MM.1S (cell line): ENCODE measurements around the gene TIMP1.

Experiments
- DNase-seq: peaks from one replicate; pipeline ENCODE4 v3.0.0-alpha.2; 2015
- H2AFZ ChIP-seq: fragments of 300-600 bp; sonication (generic); 2 replicates; pipeline ENCODE4 v1.6.0; 2016; ENCODE audit warnings: antibody characterized with exemption, low read length
- H3F3A ChIP-seq: fragments of 300-600 bp; sonication (generic); 2 replicates; pipeline ENCODE4 v1.6.1; 2016; ENCODE audit warnings: mild to moderate bottlenecking, antibody characterized with exemption, low read length, moderate library complexity, mixed read lengths; ENCODE audit not compliant: insufficient read depth
- H3K27ac ChIP-seq: fragments of 300-600 bp; sonication (generic); 2 replicates; pipeline ENCODE4 v1.5.1; 2016; ENCODE audit warnings: mild to moderate bottlenecking, low read length
- H3K27me3 ChIP-seq: fragments of 300-600 bp; sonication (generic); replicated peaks from 2 replicates; pipeline ENCODE4 v1.6.0; 2016; ENCODE audit warnings: low read length; ENCODE audit not compliant: insufficient read depth
- H3K36me3 ChIP-seq: fragments of 300-600 bp; sonication (generic); replicated peaks from 2 replicates; pipeline ENCODE4 v1.6.1; 2016; ENCODE audit warnings: mild to moderate bottlenecking, low read length, mixed read lengths; ENCODE audit not compliant: insufficient read depth
- H3K4me1 ChIP-seq: fragments of 300-600 bp; sonication (generic); 2 replicates; pipeline ENCODE4 v1.6.1; 2016; ENCODE audit warnings: low read length, mixed read lengths
- H3K4me2 ChIP-seq: fragments of 300-600 bp; sonication (generic); 2 replicates; pipeline ENCODE4 v1.6.0; 2016; ENCODE audit warnings: low read depth, low read length
- H3K4me3 ChIP-seq: fragments of 300-600 bp; sonication (generic); 2 replicates; pipeline ENCODE4 v1.5.1; 2016; ENCODE audit warnings: low read length, mixed read lengths
- H3K79me2 ChIP-seq: fragments of 300-600 bp; sonication (generic); 2 replicates; pipeline ENCODE4 v1.6.1; 2016; ENCODE audit warnings: mixed run types, low read length, mixed read lengths
- H3K9ac ChIP-seq: fragments of 300-600 bp; sonication (generic); 2 replicates; pipeline ENCODE4 v1.6.1; 2016; ENCODE audit warnings: low read length, mixed read lengths
- H3K9me2 ChIP-seq: fragments of 300-600 bp; sonication (generic); replicated peaks from 2 replicates; pipeline ENCODE4 v1.6.1; 2016; ENCODE audit warnings: mild to moderate bottlenecking, low read length, mixed read lengths; ENCODE audit not compliant: insufficient read depth
- H3K9me3 ChIP-seq: fragments of 300-600 bp; sonication (generic); replicated peaks from 2 replicates; pipeline ENCODE4 v1.6.1; 2016; ENCODE audit warnings: mild to moderate bottlenecking, low read length, mixed read lengths; ENCODE audit not compliant: insufficient read depth
- H4K20me1 ChIP-seq: fragments of 300-600 bp; sonication (generic); 2 replicates; pipeline ENCODE4 v1.6.1; 2016; ENCODE audit warnings: mild to moderate bottlenecking, low read length, moderate library complexity, mixed read lengths; ENCODE audit not compliant: insufficient read depth
- EZH2 ChIP-seq: fragments of 300-600 bp; sonication (generic); optimal IDR thresholded peaks from 2 replicates; pipeline ENCODE3; 2017; ENCODE audit warnings: low read depth, mild to moderate bottlenecking, antibody characterized with exemption, low read length, mixed read lengths
- EZH2phosphoT487 ChIP-seq: fragments of 300-600 bp; sonication (generic); IDR thresholded peaks from 2 replicates; pipeline ENCODE4 v1.6.1; 2018; ENCODE audit warnings: antibody characterized with exemption, low read length
- TF ChIP-seq, protein P1 (sequence below): fragments of 300-600 bp; sonication (generic); IDR thresholded peaks from 2 replicates; pipeline ENCODE4 v1.5.1; 2016; ENCODE audit warnings: antibody characterized with exemption, low read length, mixed read lengths

The TIMP1 gene

GRCh38 chrX:47620303-47620685 is 38.1 kb downstream of the TIMP1 start:
- no peaks in the 10 kb centered on the region for H3K9me3 ChIP-seq
- H3K4me1 ChIP-seq = no peaks in the 10 kb centered on the region
- no peaks in the 10 kb centered on the region for H3K9me2 ChIP-seq
- no peaks in the 10 kb centered on the region for H3K36me3 ChIP-seq
- no peaks in the 10 kb centered on the region for H3K27me3 ChIP-seq
- no peak overlapping the region for H3K4me3 ChIP-seq
- H3K79me2 ChIP-seq = no peaks in the 10 kb centered on the region
- TF ChIP-seq EZH2phosphoT487 (no peak), EZH2 (no peak)
- TF ChIP-seq, protein P1, sequence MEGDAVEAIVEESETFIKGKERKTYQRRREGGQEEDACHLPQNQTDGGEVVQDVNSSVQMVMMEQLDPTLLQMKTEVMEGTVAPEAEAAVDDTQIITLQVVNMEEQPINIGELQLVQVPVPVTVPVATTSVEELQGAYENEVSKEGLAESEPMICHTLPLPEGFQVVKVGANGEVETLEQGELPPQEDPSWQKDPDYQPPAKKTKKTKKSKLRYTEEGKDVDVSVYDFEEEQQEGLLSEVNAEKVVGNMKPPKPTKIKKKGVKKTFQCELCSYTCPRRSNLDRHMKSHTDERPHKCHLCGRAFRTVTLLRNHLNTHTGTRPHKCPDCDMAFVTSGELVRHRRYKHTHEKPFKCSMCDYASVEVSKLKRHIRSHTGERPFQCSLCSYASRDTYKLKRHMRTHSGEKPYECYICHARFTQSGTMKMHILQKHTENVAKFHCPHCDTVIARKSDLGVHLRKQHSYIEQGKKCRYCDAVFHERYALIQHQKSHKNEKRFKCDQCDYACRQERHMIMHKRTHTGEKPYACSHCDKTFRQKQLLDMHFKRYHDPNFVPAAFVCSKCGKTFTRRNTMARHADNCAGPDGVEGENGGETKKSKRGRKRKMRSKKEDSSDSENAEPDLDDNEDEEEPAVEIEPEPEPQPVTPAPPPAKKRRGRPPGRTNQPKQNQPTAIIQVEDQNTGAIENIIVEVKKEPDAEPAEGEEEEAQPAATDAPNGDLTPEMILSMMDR = no peak
- H3K27ac ChIP-seq = no peak overlapping the region
- no peak overlapping the region for H2AFZ ChIP-seq
- H4K20me1 ChIP-seq = no peaks in the 10 kb centered on the region
- H3K4me2 ChIP-seq = no peak overlapping the region
- no peaks in the 10 kb centered on the region for H3F3A ChIP-seq
- no peak for DNase-seq
- H3K9ac ChIP-seq = no peak overlapping the region

DNA sequence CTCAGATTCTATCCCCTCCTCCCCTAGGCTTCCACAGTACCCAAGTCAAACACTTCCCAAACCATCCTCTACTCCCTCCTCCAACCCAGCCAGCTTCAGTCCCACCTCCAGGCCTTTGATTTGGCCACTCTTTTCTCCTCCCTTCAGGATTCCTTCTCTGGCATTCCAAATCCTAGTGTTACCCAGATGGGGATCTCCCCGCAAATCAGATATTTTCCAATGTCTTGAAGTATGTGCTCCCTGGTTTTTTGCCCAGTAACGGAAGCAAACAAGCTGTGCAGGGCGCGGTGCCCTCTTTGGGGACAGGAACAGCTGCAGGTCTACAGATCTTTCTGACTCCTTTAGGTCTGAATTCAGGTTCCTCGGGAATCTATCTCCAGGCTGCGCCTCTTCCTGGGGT is 39.6 kb downstream of the TIMP1 start:
- H3K27ac ChIP-seq = no peak overlapping the region
- no peaks in the 10 kb centered on the region for H3K9me3 ChIP-seq
- DNase-seq = no peak
- H2AFZ ChIP-seq = no peak overlapping the region
- H3F3A ChIP-seq = no peaks in the 10 kb centered on the region
- H3K27me3 ChIP-seq = no peaks in the 10 kb centered on the region
- H3K9ac ChIP-seq = no peak overlapping the region
- H3K9me2 ChIP-seq = no peaks in the 10 kb centered on the region
- H3K4me2 ChIP-seq = no peak overlapping the region
- no peaks in the 10 kb centered on the region for H3K4me1 ChIP-seq
- H3K4me3 ChIP-seq = no peak overlapping the region
- TF ChIP-seq EZH2phosphoT487 (no peak), EZH2 (no peak)
- TF ChIP-seq, protein P1 = no peak
- no peaks in the 10 kb centered on the region for H3K36me3 ChIP-seq
- H4K20me1 ChIP-seq = no peaks in the 10 kb centered on the region
- H3K79me2 ChIP-seq = no peaks in the 10 kb centered on the region

DNA sequence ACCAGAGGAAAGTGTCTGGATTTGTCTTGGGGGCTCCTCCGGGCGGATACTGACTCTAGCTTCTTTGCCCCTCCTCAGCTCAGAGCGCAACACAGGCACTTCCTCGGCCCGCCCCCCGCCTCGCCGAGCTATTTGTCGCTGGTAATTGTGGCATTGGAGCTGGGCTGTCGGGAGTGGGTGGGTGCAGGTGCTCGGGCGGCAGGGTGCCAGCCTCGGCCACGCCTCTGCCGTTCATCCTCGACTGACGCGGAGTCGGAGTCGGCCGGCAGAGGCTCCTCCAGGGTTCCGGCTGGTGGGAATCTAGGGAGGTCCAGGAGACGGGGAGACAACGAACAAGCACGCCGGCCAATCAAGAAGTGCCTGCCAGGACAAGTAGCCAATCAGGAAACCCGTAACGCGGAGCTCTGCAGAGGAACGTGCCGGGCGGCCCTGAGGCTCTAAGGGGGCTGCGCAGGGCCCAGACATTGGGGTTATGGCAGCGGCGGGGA is 41.3 kb downstream of the TIMP1 start:
- no peaks in the 10 kb centered on the region for H3F3A ChIP-seq
- H2AFZ ChIP-seq = peak overlapping the region; percentile 53
- peak; percentile 27 for DNase-seq
- no peak overlapping the region for H3K27ac ChIP-seq
- H4K20me1 ChIP-seq = no peaks in the 10 kb centered on the region
- H3K4me1 ChIP-seq = no peaks in the 10 kb centered on the region
- peak overlapping the region; percentile 54 for H3K4me3 ChIP-seq
- no peak overlapping the region for H3K9ac ChIP-seq
- no peak for TF ChIP-seq EZH2phosphoT487
- TF ChIP-seq, protein P1 = no peak
- no peak for TF ChIP-seq EZH2
- no peaks in the 10 kb centered on the region for H3K36me3 ChIP-seq
- H3K9me3 ChIP-seq = no peaks in the 10 kb centered on the region
- peak overlapping the region; percentile 72 for H3K4me2 ChIP-seq
- no peaks in the 10 kb centered on the region for H3K27me3 ChIP-seq
- no peaks in the 10 kb centered on the region for H3K79me2 ChIP-seq
- H3K9me2 ChIP-seq = no peaks in the 10 kb centered on the region
